WTC11 (cell line): ENCODE data around the gene E2F2. TPM values are rescaled to one million over a fixed set of nuclear protein-coding genes. Genes with fewer than 3 reads are reported as not detected.

Experiments
- ATAC-seq: fragments of 200-7000 bp; cut with Tn5 transposase; 2 replicates; pipeline ENCODE4 v1.10.0; 2021; ENCODE audit warnings: mild to moderate bottlenecking, moderate library complexity
- CTCF ChIA-PET: fragments of 300-600 bp; sonication (Branson Sonifier 250); formaldehyde crosslinking; loops from one replicate; lab custom pipeline; 2021; ENCODE audit warnings: antibody characterized with exemption; lab: Charles Lee
- POLR2A ChIA-PET: fragments of 350-600 bp; sonication (Branson Sonifier 250); formaldehyde crosslinking; loops from one replicate; lab custom pipeline; 2021; ENCODE audit warnings: antibody characterized with exemption; lab: Charles Lee
- DNase-seq: peaks from one replicate; pipeline ENCODE4 v3.0.0; 2021; ENCODE audit warnings: low spot score
- H3K27ac Mint-ChIP-seq: 2 replicates; pipeline ENCODE4 v1.8.0; 2021; ENCODE audit warnings: mixed read lengths
- H3K27me3 Mint-ChIP-seq: 2 replicates; pipeline ENCODE4 v1.8.0; 2021; ENCODE audit warnings: low read depth, mild to moderate bottlenecking, moderate library complexity, mixed read lengths
- H3K36me3 Mint-ChIP-seq: 2 replicates; pipeline ENCODE4 v1.8.0; 2021; ENCODE audit warnings: mixed read lengths
- H3K4me1 Mint-ChIP-seq: 2 replicates; pipeline ENCODE4 v1.8.0; 2022; ENCODE audit warnings: mixed read lengths
- H3K4me3 Mint-ChIP-seq: 2 replicates; pipeline ENCODE4 v1.8.0; 2021; ENCODE audit warnings: mild to moderate bottlenecking, moderate library complexity, mixed read lengths
- H3K9me3 Mint-ChIP-seq: 2 replicates; pipeline ENCODE4 v1.8.0; 2021; ENCODE audit warnings: mixed read lengths
- ARID4B ChIP-seq: sonication (generic); formaldehyde crosslinking; IDR thresholded peaks from 2 replicates; pipeline ENCODE4 v1.8.0; 2023; ENCODE audit warnings: missing genetic modification reagents, mild to moderate bottlenecking, borderline replicate concordance
- ATF1 ChIP-seq: sonication (generic); formaldehyde crosslinking; IDR thresholded peaks from 2 replicates; pipeline ENCODE4 v1.8.1; 2023; ENCODE audit warnings: mild to moderate bottlenecking, moderate library complexity, missing genetic modification reagents
- ATF2 ChIP-seq: sonication (generic); formaldehyde crosslinking; IDR thresholded peaks from 2 replicates; pipeline ENCODE4 v1.8.1; 2022; ENCODE audit warnings: low read depth, missing genetic modification reagents, borderline replicate concordance
- CDX4 ChIP-seq: fragments of 250-450 bp; sonication (Bioruptor Pico); IDR thresholded peaks from 2 replicates; pipeline ENCODE4 v1.9.0; 2021; ENCODE audit warnings: moderate library complexity, mild to moderate bottlenecking, inconsistent platforms, borderline replicate concordance
- HMGA2 ChIP-seq: fragments of 250-450 bp; sonication (Bioruptor Pico); IDR thresholded peaks from 2 replicates; pipeline ENCODE4 v1.4.0; 2021; ENCODE audit warnings: mild to moderate bottlenecking, moderate library complexity
- JUN ChIP-seq: sonication (generic); formaldehyde crosslinking; IDR thresholded peaks from 2 replicates; pipeline ENCODE4 v1.8.0; 2023; ENCODE audit warnings: mild to moderate bottlenecking, missing genetic modification reagents
- PRDM15 ChIP-seq: sonication (generic); formaldehyde crosslinking; IDR thresholded peaks from 2 replicates; pipeline ENCODE4 v1.8.0; 2022; ENCODE audit warnings: missing genetic modification reagents
- RORB ChIP-seq: fragments of 250-450 bp; sonication (Bioruptor Pico); IDR thresholded peaks from 2 replicates; pipeline ENCODE4 v1.9.0; 2021; ENCODE audit warnings: mild to moderate bottlenecking
- SOX15 ChIP-seq: fragments of 250-450 bp; sonication (Bioruptor Pico); IDR thresholded peaks from 2 replicates; pipeline ENCODE4 v1.9.0; 2021; ENCODE audit warnings: mild to moderate bottlenecking
- SP1 ChIP-seq: sonication (generic); formaldehyde crosslinking; conservative IDR thresholded peaks from 2 replicates; pipeline ENCODE4 v1.8.1; 2022; ENCODE audit warnings: missing genetic modification reagents
- TCF7 ChIP-seq: sonication (generic); formaldehyde crosslinking; IDR thresholded peaks from 2 replicates; pipeline ENCODE4 v1.8.0; 2022; ENCODE audit warnings: mild to moderate bottlenecking, low read depth, missing genetic modification reagents, moderate library complexity
- TEAD4 ChIP-seq: sonication (generic); formaldehyde crosslinking; IDR thresholded peaks from 2 replicates; pipeline ENCODE4 v1.8.0; 2022; ENCODE audit warnings: mild to moderate bottlenecking, missing genetic modification reagents
- ZNF281 ChIP-seq: sonication (generic); formaldehyde crosslinking; IDR thresholded peaks from 2 replicates; pipeline ENCODE4 v1.8.0; 2023; ENCODE audit warnings: mild to moderate bottlenecking, missing genetic modification reagents
- ZNF671 ChIP-seq: fragments of 250-450 bp; sonication (Bioruptor Pico); IDR thresholded peaks from 2 replicates; pipeline ENCODE4 v1.8.0; 2021; ENCODE audit warnings: mild to moderate bottlenecking
- total RNA-seq: library from RNA; stranded (reverse); gene quantifications from 3 replicates; pipeline ENCODE4 v1.2.3, GENCODE V29; 2021
- TF ChIP-seq, protein P1 (sequence below): sonication (generic); formaldehyde crosslinking; IDR thresholded peaks from 2 replicates; pipeline ENCODE4 v1.8.0; 2022; ENCODE audit warnings: mild to moderate bottlenecking, missing genetic modification reagents
- TF ChIP-seq, protein P2 (sequence below): fragments of 250-450 bp; sonication (Bioruptor Pico); conservative IDR thresholded peaks from 2 replicates; pipeline ENCODE4 v1.9.0; 2021; ENCODE audit warnings: mild to moderate bottlenecking
- TF ChIP-seq, protein P3 (sequence below): sonication (generic); formaldehyde crosslinking; IDR thresholded peaks from 2 replicates; pipeline ENCODE4 v1.8.1; 2023; ENCODE audit warnings: mild to moderate bottlenecking, missing genetic modification reagents

Gene E2F2
- total RNA-seq, 1 experiment from 2014 or later: 5.6 TPM

GRCh38 chr1:23562137-23562876 lies 31.3 kb upstream of the E2F2 start:
- no peaks in the 10 kb centered on the region for H3K9me3 Mint-ChIP-seq

DNA sequence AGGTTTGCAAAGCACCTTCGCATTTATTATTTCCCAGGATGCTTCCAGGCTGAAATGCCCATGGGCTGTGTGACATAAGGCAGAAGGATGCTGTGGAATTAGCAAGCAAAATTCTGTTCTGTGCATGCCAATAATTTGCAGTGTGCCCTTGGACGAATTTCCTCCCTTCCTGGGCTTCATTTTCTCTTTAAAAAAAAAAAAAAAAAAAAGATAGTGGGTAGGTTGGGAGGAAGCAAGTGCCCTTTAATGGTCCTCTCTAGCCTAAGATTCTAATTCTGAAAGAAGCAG lies 30.7 kb upstream of the E2F2 start:
- ChIA-PET CTCF (interaction anchor here (0.6 to 1.8 kb wide), 4 partner anchors 37 to 78 kb away, joined by 3 to 9 read pairs (median 4); partner anchors contain the start of gene ASAP3), POLR2A (interaction anchor here (4.5 kb wide), 1 partner anchor 76 kb away, joined by 26 read pairs; no protein-coding TSS in a partner anchor)
- Mint-ChIP-seq H3K9me3 (no peaks in the 10 kb centered on the region), H3K27me3 (no peaks in the 10 kb centered on the region), H3K36me3 (peaks cover 19% of the 10 kb centered on the region), H3K27ac (peak overlapping the region; percentile 98), H3K4me1 (peaks cover 76% of the 10 kb centered on the region), H3K4me3 (no peak overlapping the region)
- DNase-seq (no peak), ATAC-seq (no peak)
- TF ChIP-seq, protein P1, sequence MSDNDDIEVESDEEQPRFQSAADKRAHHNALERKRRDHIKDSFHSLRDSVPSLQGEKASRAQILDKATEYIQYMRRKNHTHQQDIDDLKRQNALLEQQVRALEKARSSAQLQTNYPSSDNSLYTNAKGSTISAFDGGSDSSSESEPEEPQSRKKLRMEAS (CRISPR knock-in tag): no peak
- no peak for TF ChIP-seq PRDM15 (CRISPR knock-in tag)
- no peak for TF ChIP-seq JUN
- no peak for TF ChIP-seq SOX15 (CRISPR knock-in tag)
- no peak for TF ChIP-seq ATF1 (CRISPR knock-in tag)
- no peak for TF ChIP-seq SP1 (CRISPR knock-in tag)
- TF ChIP-seq CDX4 (CRISPR knock-in tag): no peak
- TF ChIP-seq ZNF281 (CRISPR knock-in tag): no peak
- TF ChIP-seq TEAD4 (CRISPR knock-in tag): no peak
- TF ChIP-seq, protein P2, sequence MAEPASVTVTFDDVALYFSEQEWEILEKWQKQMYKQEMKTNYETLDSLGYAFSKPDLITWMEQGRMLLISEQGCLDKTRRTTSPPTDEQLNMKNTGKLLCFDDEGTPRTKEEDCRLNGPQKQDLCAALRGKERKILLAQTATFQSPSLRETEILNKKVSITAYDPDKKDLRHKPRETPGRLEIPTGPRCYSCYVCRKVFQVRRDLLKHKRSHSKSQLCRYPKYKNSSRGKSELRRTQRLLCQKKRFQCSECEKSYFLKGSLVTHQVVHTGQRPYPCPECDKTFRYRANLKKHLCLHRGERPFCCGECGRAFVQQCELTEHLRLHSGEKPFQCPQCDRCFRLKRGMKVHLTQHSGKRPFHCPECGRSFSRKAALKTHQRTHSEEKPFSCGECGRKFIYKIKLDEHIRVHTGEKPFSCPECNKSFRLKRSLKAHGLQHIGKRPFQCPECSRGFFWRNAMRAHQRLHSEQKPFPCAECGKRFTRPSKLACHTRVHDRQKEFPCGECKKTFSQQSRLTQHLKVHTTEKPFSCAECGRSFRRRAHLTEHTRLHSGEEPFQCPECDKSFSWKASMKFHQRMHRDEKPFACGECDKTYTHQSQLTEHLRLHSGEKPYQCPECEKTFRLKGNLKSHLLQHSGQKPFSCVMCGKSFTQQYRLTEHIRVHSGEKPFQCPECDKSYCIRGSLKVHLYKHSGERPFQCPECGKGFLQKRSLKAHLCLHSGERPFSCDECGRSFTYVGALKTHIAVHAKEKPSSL: no peak
- TF ChIP-seq HMGA2 (CRISPR knock-in tag): no peak
- TF ChIP-seq ZNF671 (CRISPR knock-in tag): no peak
- TF ChIP-seq TCF7 (CRISPR knock-in tag): no peak
- no peak for TF ChIP-seq ATF2 (CRISPR knock-in tag)
- TF ChIP-seq, protein P3, sequence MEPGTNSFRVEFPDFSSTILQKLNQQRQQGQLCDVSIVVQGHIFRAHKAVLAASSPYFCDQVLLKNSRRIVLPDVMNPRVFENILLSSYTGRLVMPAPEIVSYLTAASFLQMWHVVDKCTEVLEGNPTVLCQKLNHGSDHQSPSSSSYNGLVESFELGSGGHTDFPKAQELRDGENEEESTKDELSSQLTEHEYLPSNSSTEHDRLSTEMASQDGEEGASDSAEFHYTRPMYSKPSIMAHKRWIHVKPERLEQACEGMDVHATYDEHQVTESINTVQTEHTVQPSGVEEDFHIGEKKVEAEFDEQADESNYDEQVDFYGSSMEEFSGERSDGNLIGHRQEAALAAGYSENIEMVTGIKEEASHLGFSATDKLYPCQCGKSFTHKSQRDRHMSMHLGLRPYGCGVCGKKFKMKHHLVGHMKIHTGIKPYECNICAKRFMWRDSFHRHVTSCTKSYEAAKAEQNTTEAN (CRISPR knock-in tag): no peak
- no peak for TF ChIP-seq ARID4B (CRISPR knock-in tag)

More at GRCh38 chr1:23562137-23562876, 31.3 kb upstream of the E2F2 start:
- H3K4me3 Mint-ChIP-seq: peak overlapping the region; percentile 45
- CTCF ChIA-PET: interaction anchor here (0.6 to 1.8 kb wide), 4 partner anchors 36 to 79 kb away, joined by 3 to 9 read pairs (median 4); partner anchors contain the start of gene ASAP3
- TF ChIP-seq SP1 (CRISPR knock-in tag) (peak; percentile 47), RORB (CRISPR knock-in tag) (no peak)
- TF ChIP-seq, all 79 proteins: peak for 1
- H3K4me1 Mint-ChIP-seq: peaks cover 73% of the 10 kb centered on the region
- peaks cover 14% of the 10 kb centered on the region for H3K36me3 Mint-ChIP-seq
- peak; percentile 69 for ATAC-seq
- no peaks in the 10 kb centered on the region for H3K27me3 Mint-ChIP-seq
- H3K27ac Mint-ChIP-seq: peak overlapping the region; percentile 98
- peak; percentile 93 for DNase-seq
- POLR2A ChIA-PET: no interaction called here
